NCI-H1930 (cell line): ENCODE data around the gene GGT5.
"Not testable (repeated sequence)": the region's sequence is repeated elsewhere in the genome, so short reads cannot be mapped to it uniquely, and the experiment has no call there.

Experiments used
- DNase-seq, 2 experiments: peaks; one replicate each; lab custom pipeline; 2025; lab: John Stamatoyannopoulos, UW

Gene GGT5

GRCh38 chr22:24203856-24204255 is 41.0 kb downstream of the GGT5 start:
- not testable (repeated sequence) for DNase-seq

- no peak for DNase-seq
Observed at GRCh38 chr22:24201681-24202614, 42.9 kb downstream of the GGT5 start.

- no peak for DNase-seq
Observed at GRCh38 chr22:24200619-24201212, 44.2 kb downstream of the GGT5 start.

- no peak for DNase-seq
Observed at GRCh38 chr22:24198682-24199052, 46.2 kb downstream of the GGT5 start.

GRCh38 chr22:24191893-24192292 is 53.0 kb downstream of the GGT5 start:
- DNase-seq, result no peak

- no peak for DNase-seq
Observed at GRCh38 chr22:24191381-24191841, 53.5 kb downstream of the GGT5 start.

GRCh38 chr22:24190596-24191208 is 54.2 kb downstream of the GGT5 start:
- DNase-seq, result no peak

GRCh38 chr22:24190159-24190540 is 54.7 kb downstream of the GGT5 start:
- DNase-seq, result no peak

GRCh38 chr22:24189249-24190158 is 55.4 kb downstream of the GGT5 start:
- peak in 1 of 2 experiments; percentile 11 for DNase-seq

GRCh38 chr22:24188705-24189248 is 56.1 kb downstream of the GGT5 start:
- DNase-seq, result no peak

- no peak for DNase-seq
Observed at GRCh38 chr22:24187731-24188644, 56.9 kb downstream of the GGT5 start.

GRCh38 chr22:24186892-24187670 is 57.8 kb downstream of the GGT5 start:
- DNase-seq, result no peak

- DNase-seq, result no peak
Observed at GRCh38 chr22:24186352-24186740, 58.5 kb downstream of the GGT5 start.

GRCh38 chr22:24185501-24186351 is 59.2 kb downstream of the GGT5 start:
- no peak for DNase-seq

- DNase-seq, result no peak
Observed at GRCh38 chr22:24185001-24185500, 59.8 kb downstream of the GGT5 start.

GRCh38 chr22:24184057-24184798 is 60.7 kb downstream of the GGT5 start:
- no peak for DNase-seq

- no peak for DNase-seq
Observed at GRCh38 chr22:24183321-24184031, 61.4 kb downstream of the GGT5 start.
